HG03354 (cell line): ENCODE data around the gene CD300LG.
"Not testable (repeated sequence)": the region's sequence is repeated elsewhere in the genome, so short reads cannot be mapped to it uniquely, and the experiment has no call there.

ENCODE experiments used
- ATAC-seq: cut with Tn5 transposase; IDR thresholded peaks from one replicate; pipeline ENCODE4 v1.9.1; 2021; ENCODE audit warnings: mild to moderate bottlenecking; ENCODE audit not compliant: unreplicated experiment, poor library complexity, severe bottlenecking

CD300LG gene

GRCh38 chr17:43822570-43823190, 24.3 kb upstream of the CD300LG start:
- ATAC-seq: no peak

- ATAC-seq: no peak
Observed at GRCh38 chr17:43823350-43824084, 23.5 kb upstream of the CD300LG start.

GRCh38 chr17:43825567-43825966, 21.4 kb upstream of the CD300LG start:
- ATAC-seq: no peak

GRCh38 chr17:43826206-43826605, 20.8 kb upstream of the CD300LG start:
- no peak for ATAC-seq

GRCh38 chr17:43827596-43827995, 19.4 kb upstream of the CD300LG start:
- no peak for ATAC-seq

GRCh38 chr17:43829738-43830137, 17.2 kb upstream of the CD300LG start:
- ATAC-seq: no peak

GRCh38 chr17:43830510-43831140, 16.4 kb upstream of the CD300LG start:
- ATAC-seq: no peak

- no peak for ATAC-seq
Observed at GRCh38 chr17:43831633-43832032, 15.3 kb upstream of the CD300LG start.

- no peak for ATAC-seq
Observed at GRCh38 chr17:43832168-43832975, 14.6 kb upstream of the CD300LG start.

- ATAC-seq: no peak
Observed at GRCh38 chr17:43832976-43833829, 13.8 kb upstream of the CD300LG start, which contains the start of gene MPP3. Gene MPP3, minus strand, starts transcription at chr17:43833146. Its CDS starts 1,240 bp downstream, at chr17:43831906.

GRCh38 chr17:43834106-43834505, 12.9 kb upstream of the CD300LG start:
- ATAC-seq: no peak

- ATAC-seq: no peak
Observed at GRCh38 chr17:43839670-43840108, 7.3 kb upstream of the CD300LG start.

GRCh38 chr17:43840814-43841213, 6.2 kb upstream of the CD300LG start:
- ATAC-seq: no peak

GRCh38 chr17:43841282-43841681, 5.7 kb upstream of the CD300LG start:
- ATAC-seq: no peak

- ATAC-seq: not testable (repeated sequence)
Observed at GRCh38 chr17:43842091-43842974, 4.6 kb upstream of the CD300LG start.

- ATAC-seq: no peak
Observed at GRCh38 chr17:43842975-43843325, 4.0 kb upstream of the CD300LG start.

- no peak for ATAC-seq
Observed at GRCh38 chr17:43844241-43844640, 2.7 kb upstream of the CD300LG start.

- no peak for ATAC-seq
Observed at GRCh38 chr17:43845766-43846165, 1.2 kb upstream of the CD300LG start.
